ENCODE data around the gene ZFAND2B.

DNA sequence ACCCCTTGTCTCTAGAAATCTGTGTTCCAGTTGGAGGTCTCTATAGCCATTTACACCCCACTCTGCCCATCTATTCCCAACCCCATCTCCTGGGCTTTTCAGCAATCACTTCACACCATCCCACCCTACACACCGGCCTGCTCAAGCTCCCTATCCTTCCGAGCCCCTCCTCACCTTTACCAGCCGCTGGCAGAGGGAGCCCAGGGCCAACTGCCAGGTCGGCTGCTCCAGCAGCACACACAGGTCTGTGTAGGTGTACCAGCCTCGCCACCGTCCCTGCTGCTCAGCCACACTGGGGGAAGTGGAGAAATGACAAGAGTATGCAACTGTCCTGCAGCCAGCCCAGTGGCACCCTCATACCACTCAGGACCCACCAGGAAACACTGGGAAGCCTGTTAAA is 33.4 kb upstream of the ZFAND2B start:
- TF ChIP-seq POLR2AphosphoS5 (IDR thresholded peaks at IDR 0.05; ENCODE audit: low read depth, low read length) (no peak), POLR2A (IDR thresholded peaks at IDR 0.05; ENCODE audit: low read depth, low read length) (no peak), TAF1 (IDR thresholded peaks at IDR 0.05; ENCODE audit: low read depth, low read length) (no peak)
